LoVo (cell line): ENCODE data around the gene KLHDC7A.
A peak's percentile ranks its signal among the peaks of the same experiment; 100 is the strongest.
"Not testable (repeated sequence)": the region's sequence is repeated elsewhere in the genome, so short reads cannot be mapped to it uniquely, and the experiment has no call there.

Experiments
- DNase-seq: peaks from one replicate; pipeline ENCODE4 v3.0.0-alpha.2; 2016; ENCODE audit warnings: low spot score

The KLHDC7A gene

GRCh38 chr1:18480315-18481189 is at the start of gene KLHDC7A:
KLHDC7A (plus strand) TSS chr1:18480930; CDS start chr1:18480982, 52 bp downstream.
- peak; percentile 83 for DNase-seq

GRCh38 chr1:18434041-18434440 is 46.7 kb upstream of the KLHDC7A start:
- no peak for DNase-seq

DNA sequence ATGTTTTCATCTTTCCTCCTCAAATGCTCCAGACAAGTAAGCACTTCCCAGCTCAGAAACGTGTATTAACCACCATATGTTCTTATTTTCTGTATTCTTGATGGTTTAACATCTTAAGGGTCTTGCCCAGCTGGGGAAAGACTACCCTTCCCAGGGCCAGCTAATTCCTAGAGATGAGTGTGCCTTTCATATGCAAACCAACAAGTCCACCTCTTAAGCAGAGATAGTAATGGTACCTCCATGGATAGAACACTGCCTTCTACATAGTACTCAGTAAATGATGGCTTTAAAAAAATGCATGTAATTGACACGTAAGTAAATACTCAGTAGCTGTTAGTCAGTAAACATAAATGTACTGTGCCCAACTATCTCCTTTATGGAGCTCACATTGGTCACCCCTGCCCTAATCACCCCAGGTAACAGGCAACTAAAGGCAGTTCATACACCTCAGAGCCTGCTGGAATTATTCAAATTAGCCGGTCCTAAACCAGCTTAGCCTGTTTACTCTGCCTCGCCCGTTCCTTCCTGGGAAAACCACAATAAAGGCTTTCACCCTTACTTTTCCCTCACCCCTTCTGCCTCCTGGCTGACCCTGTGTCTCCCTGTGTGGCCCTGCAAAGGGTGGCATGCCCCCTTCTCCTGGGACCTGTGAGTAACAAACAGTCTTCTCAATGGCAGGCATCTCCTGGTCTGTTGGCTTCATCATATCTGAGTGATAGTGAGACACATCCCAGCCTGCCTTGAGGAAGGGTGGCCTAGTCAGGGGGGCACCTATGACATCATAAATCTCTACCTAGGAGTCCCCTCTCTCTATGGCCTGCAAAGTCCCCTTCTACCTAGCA is 40.1 kb upstream of the KLHDC7A start:
- DNase-seq: peak; percentile 1

DNA sequence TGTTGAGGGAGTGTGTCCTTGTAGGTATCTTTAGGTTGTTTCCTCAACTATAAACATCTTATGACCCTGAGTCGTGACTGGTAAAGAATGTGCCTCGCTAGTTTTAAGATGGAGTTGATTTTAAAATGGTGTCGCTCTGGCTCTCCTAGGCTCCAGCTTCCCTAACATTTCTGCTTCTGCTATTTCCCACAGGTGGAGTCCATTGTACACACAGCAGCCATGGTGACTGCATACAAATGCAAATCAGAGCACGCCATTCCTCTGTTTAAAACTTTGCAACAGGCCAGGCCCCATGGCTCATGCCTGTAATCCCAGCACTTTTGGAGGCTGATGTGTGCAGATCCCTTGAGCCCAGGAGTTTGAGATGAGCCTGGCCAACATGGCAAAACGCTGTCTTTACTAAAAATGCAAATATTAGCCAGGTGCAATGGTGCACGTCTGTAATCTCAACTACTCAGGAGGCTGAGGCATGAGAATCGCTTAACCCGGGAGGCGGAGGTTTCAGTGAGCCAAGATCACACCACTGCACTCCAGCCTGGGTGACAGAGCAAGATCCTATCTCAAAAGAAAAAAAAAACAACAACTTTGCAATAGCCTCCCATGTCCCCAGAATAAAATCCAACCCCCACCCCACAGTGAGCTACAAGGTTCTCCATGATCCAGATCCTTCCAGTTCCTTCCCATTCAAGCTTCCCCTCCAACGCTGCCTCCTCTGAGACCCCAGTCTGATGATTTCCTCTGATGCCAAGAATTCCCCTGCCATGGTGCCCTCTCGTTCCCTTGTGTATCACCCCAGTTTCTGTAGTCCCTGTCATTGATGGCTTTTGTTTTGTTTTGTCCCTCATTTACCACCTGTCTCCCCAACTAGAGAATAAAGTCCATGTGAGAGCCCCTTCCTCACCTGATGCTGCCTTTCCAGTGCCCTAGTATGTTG is 36.9 kb upstream of the KLHDC7A start:
- DNase-seq: no peak

DNA sequence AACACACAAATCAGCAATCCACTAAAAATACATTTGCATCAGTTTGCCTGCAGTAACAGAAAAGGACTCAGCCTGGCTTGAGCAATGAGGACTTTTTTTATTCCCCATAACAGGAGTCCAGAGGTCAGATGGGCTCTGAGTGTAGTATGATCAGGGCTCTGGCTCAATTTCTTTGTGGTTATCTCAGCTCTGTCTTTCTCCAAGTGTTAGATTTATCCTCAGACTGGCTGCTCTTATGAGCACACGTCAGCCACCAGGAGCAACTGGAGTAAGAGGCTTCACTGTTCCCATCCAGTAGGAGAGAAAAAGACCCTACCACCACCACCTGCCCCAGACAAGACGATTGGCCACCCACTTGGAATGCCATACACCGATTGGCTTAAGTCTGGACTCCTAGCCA is 36.2 kb upstream of the KLHDC7A start:
- no peak for DNase-seq

DNA sequence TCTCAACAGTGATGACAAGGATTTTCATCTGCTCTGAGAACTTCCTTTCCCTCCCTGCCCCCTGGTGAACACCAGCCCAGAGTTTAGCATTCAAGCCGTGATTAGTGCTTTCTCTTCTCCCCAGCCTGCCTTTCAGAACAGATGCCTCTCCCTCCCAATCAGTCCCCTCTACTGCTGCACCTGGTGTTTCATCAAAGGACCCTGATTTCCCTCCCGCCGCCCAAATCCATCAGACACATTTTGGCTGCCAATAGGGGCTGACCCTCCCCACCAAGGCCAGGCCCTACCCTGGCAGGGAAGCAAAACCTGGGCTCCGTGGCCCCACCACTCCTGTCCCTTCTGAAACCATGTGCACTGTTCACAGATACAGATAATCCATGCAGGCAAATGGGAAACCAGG is 34.0 kb upstream of the KLHDC7A start:
- DNase-seq: no peak

DNA sequence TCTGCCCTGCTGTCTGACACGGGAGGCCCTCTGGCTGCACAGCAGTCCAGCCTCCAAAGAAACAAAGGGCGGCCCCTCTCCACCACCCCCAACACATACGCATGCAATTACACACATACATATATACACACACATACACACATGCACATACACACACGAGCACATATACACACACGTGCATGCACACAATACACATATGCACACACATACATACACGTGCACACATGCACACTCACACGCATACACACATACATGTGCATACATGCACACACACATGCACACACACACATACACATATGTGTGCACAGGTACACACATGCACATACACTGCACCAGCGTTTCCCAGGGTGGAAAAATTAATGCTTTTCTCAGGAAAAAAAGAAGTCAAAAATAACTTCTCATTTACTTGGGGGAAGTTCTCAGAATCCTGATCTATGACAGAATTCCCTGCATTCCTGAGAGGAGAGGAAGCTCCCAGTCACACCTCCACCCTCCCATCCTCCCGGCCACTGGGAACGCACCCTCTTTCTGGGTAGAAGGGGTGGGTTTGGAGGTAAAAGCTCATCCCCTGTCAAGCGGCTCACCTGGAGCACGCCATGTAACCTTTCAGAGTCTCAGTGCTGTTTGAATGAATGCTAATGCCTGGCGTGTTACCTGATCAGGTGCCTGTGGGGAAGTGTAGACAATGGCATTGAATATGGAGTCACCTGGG is 33.1 kb upstream of the KLHDC7A start:
- no peak for DNase-seq

DNA sequence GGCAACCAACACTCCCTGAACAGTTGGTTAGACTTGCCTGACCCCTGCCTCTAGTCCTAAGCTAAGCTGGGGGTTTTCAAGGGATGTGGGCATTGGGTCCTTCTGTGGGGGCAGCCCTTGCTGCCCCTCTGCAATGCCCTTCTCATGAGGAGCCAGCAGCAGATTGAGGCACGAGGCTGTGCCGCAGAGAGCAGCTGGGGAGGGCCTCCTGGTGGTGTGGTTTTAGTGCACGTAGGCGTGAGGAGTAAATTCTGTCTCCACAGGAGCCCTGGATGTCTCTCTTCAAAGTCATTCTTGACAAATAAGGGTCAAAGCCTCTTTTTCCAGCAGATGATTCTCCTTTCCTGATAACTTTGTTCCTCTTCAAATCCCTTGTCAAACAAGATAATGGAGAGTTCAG is 31.8 kb upstream of the KLHDC7A start:
- DNase-seq: no peak

DNA sequence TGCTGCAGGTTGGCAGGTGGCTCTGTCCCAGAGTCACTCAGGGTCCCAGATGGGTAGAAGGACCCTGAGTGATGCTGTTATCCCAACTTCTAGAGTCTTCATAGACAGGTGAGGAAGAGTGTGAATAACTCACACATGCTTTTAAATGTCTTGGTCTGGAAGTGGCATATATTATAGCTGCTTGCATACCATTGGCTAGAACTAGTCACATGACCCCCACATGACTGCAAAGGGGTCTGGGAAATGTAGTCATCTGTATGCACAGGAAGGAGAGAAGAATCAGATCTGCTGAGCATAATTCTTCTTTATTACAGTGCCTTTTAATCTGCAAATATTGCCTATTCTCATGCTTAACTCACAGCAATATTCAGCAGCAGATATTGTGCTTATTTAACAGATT is 28.2 kb upstream of the KLHDC7A start:
- no peak for DNase-seq

DNA sequence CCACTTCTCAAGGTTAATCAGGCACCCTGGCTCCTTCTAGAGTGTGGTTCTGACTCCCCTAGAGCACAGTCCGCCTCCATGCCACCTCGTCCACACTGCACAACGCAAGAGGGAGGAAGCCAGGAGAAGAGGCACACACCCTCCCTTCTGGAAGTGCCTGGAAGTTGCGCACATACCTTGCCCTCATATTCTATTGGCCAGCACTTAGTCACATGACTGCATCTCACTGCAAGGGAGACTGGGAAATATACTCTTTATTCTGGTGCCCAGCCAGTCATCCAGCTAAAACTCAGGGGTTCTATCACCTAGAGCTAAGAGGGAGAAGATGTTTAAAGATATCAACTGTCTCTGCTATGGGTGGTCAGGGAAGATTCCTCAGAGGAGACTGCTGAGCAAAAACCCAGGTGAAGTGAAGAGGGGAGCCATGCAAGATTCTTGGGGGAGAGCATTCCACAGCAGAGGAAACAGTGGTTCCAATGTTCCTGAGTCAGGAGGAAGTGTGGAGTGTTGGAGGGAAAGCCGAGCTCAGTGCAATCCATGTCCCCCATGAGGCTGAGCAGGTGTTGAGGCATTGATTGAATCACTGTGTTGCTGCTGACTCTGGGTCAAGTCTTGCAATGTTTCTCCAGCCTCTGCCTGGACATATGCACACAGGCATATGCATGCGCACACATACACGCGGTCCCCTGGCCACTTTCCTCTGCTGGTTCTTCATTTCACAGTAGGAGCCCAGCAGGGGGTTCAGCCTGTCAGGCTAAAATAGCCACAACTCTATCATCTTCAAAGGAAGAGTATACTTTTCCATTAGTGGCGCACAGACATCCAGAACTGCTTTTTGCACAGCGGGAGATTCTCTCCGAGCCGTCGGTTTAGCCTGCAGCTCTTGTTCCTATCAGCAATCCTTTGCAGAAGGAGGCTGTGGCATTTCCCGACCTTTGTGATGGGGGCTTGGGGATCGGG is 22.3 kb upstream of the KLHDC7A start:
- DNase-seq: no peak

- no peak for DNase-seq
Observed at GRCh38 chr1:18461656-18462055, 19.1 kb upstream of the KLHDC7A start.

DNA sequence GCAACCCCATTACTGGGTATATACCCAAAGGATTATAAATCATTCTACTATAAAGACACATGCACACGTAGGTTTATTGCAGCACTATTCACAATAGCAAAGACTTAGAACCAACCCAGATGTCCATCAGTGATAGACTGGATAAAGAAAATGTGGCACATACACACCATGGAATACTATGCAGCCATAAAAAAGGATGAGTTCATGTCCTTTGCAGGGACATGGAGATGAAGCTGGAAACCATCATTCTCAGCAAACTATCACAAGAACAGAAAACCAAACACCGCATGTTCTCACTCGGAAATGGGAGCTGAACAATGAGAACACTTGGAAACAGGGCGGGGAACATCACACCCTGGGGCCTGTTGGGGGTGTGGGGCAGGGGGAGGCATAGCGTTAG is 18.2 kb upstream of the KLHDC7A start:
- not testable (repeated sequence) for DNase-seq

DNA sequence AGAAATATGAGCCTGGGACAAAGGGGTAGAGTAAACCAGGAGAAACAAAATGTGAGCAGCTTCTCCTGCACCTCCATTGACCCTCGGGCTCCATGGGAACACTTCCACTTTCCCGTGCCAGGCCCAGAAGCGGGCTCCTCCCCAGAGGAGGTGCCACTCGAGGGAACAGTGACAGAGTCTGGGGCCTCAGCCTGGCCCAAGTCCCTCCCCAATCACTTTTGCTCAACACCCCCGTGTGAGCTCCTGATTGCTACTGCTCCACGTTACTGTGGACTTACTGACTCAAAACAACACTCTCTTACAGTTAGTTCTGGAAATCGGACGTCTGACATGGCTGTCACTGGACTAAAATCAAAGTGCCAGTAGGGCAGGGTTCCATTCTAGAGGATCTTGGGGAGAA is 17.7 kb upstream of the KLHDC7A start:
- DNase-seq: no peak

DNA sequence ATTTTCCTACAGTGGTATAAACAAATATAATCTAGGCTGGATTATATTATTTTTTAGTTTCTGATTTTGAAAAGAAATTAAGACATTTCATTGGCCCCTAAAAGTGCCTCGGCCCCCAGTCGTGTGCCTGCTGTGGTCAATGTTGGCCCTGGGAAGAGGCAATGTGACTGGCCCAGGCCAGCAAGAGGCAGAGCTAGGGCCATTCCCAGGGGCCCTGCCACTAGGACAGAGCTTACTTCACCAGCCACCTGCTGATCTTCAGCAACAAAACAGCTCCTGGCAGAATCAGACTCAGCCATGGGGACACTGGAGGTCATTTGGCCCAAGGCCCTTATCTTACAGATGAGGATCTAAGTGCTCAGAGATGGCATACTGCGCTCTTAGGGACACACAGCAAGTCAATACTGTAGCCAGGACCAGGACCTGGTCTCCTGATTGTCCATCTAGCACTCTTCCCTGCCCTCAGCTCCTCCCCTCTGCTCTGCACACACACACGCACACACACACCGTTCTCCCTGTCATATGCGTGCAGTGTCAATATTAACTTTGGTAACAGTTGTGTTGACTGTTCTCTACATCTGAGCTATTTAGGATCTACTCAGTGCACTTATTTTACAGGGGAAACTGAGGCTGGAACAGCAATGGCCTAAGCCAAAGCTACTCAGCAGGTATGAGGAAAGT is 16.6 kb upstream of the KLHDC7A start:
- DNase-seq: no peak

DNA sequence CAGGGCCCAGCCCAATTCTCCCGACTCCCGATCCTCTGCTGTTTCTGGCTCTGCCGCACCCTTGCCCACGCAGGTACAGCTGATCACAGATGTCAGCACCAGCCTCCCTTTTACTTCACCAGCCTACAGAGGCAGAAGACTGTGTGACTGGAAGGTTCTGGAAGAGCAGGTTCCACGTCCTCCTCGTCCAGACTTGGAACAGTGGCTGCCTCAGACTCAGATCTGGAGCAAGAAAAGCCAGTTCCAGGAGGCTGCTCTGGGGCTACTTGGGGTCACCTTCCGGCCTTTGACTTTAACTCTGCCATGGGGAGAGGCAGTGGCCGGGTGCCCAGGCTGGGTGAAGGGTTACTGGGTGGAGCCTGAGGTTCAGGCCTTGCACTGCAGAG is 16.1 kb upstream of the KLHDC7A start:
- no peak for DNase-seq

DNA sequence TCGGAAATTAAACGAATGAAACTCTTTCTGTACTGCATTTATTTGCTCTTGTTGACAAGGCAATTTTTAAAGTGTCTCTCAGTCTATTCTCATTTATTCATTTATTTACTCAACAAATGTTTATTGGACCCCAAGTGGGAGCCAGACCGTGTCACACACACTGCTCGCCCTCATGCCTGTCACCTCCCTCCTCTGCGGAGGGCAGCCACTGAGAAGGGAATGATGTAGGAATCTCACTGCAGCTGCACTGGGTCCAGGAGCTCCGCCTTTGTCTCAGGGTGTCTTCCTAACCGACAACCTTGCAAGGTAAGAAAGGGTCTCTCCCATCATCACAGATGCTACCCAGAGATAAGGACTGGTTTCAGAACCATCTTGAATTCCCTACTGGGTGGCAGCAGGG is 14.1 kb upstream of the KLHDC7A start:
- no peak for DNase-seq

DNA sequence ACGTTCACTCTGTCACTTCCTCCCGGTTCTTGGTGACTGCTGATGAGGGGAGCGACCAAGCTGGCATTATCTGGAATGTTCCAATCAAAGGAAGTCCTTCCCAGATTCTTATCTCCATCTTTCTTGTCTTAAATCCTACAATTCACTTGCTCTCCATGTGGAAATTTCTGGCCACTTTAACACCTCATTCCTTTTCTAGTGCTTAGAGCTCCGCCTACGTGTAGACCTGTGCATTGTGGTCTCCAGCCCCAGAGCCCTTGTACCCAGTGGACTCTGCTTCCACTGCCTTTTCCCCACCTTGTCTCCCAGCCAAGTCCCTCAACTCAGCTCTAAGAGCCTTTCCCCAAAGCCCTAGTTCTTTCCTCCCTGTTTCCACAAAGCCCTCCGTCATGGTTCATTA is 12.2 kb upstream of the KLHDC7A start:
- no peak for DNase-seq

GRCh38 chr1:18469514-18469913 is 11.2 kb upstream of the KLHDC7A start:
- no peak for DNase-seq

- no peak for DNase-seq
Observed at GRCh38 chr1:18470671-18471355, 9.9 kb upstream of the KLHDC7A start.
